ENCODE data around the gene MCRIP1. TPM values are rescaled to one million over a fixed set of nuclear protein-coding genes. Genes with fewer than 3 reads are reported as not detected.

Gene MCRIP1
- total RNA-seq, 1 donor from 2014 or later = 218 TPM

- no peak overlapping the region for H3K4me3 Mint-ChIP-seq (ENCODE audit: unreplicated experiment)
- peaks cover 14% of the 10 kb centered on the region for H3K27me3 Mint-ChIP-seq (ENCODE audit: unreplicated experiment)
- no peak for TF ChIP-seq CTCF (IDR thresholded peaks at IDR 0.05; ENCODE audit: partially characterized antibody, unreplicated experiment)
- H3K27ac Mint-ChIP-seq (ENCODE audit: unreplicated experiment) = no peak overlapping the region
- no peak for DNase-seq
- no peaks in the 10 kb centered on the region for H3K36me3 Mint-ChIP-seq (ENCODE audit: unreplicated experiment)
- H3K9me3 Mint-ChIP-seq (ENCODE audit: unreplicated experiment) = peaks cover 17% of the 10 kb centered on the region
- peaks cover 7% of the 10 kb centered on the region for H3K4me1 Mint-ChIP-seq (ENCODE audit: low read depth, unreplicated experiment)
Observed at GRCh38 chr17:81865733-81866439, 32.8 kb upstream of the MCRIP1 start.

GRCh38 chr17:81865358-81865732, 32.3 kb upstream of the MCRIP1 start:
- TF ChIP-seq CTCF (IDR thresholded peaks at IDR 0.05; ENCODE audit: partially characterized antibody, unreplicated experiment) = no peak
- Mint-ChIP-seq H3K27me3 (ENCODE audit: unreplicated experiment) (peaks cover 18% of the 10 kb centered on the region), H3K4me1 (ENCODE audit: low read depth, unreplicated experiment) (peaks cover 7% of the 10 kb centered on the region), H3K27ac (ENCODE audit: unreplicated experiment) (no peak overlapping the region), H3K36me3 (ENCODE audit: unreplicated experiment) (no peaks in the 10 kb centered on the region), H3K4me3 (ENCODE audit: unreplicated experiment) (no peak overlapping the region), H3K9me3 (ENCODE audit: unreplicated experiment) (peaks cover 21% of the 10 kb centered on the region)
- no peak for DNase-seq

- peaks cover 19% of the 10 kb centered on the region for H3K27me3 Mint-ChIP-seq (ENCODE audit: unreplicated experiment)
- H3K4me3 Mint-ChIP-seq (ENCODE audit: unreplicated experiment) = no peak overlapping the region
- no peaks in the 10 kb centered on the region for H3K36me3 Mint-ChIP-seq (ENCODE audit: unreplicated experiment)
- no peak for TF ChIP-seq CTCF (IDR thresholded peaks at IDR 0.05; ENCODE audit: partially characterized antibody, unreplicated experiment)
- no peak for DNase-seq
- H3K9me3 Mint-ChIP-seq (ENCODE audit: unreplicated experiment) = peaks cover 22% of the 10 kb centered on the region
- H3K4me1 Mint-ChIP-seq (ENCODE audit: low read depth, unreplicated experiment) = peaks cover 10% of the 10 kb centered on the region
- no peak overlapping the region for H3K27ac Mint-ChIP-seq (ENCODE audit: unreplicated experiment)
Observed at GRCh38 chr17:81863833-81864768, 31.0 kb upstream of the MCRIP1 start.

GRCh38 chr17:81863123-81863675, 30.1 kb upstream of the MCRIP1 start:
- Mint-ChIP-seq H3K4me1 (ENCODE audit: low read depth, unreplicated experiment) (peaks cover 10% of the 10 kb centered on the region), H3K27me3 (ENCODE audit: unreplicated experiment) (peaks cover 19% of the 10 kb centered on the region), H3K36me3 (ENCODE audit: unreplicated experiment) (no peaks in the 10 kb centered on the region), H3K9me3 (ENCODE audit: unreplicated experiment) (peaks cover 22% of the 10 kb centered on the region), H3K27ac (ENCODE audit: unreplicated experiment) (peak overlapping the region; percentile 81), H3K4me3 (ENCODE audit: unreplicated experiment) (peak overlapping the region; percentile 76)
- no peak for TF ChIP-seq CTCF (IDR thresholded peaks at IDR 0.05; ENCODE audit: partially characterized antibody, unreplicated experiment)
- DNase-seq = no peak

Data from glutamatergic neuron (in vitro differentiated cells).